Hematopoietic multipotent progenitor cell (in vitro differentiated cells): Measurements from ENCODE around the gene SLC19A1. TPM values are rescaled to one million over a fixed set of nuclear protein-coding genes. Genes with fewer than 3 reads are reported as not detected.

Source experiments
- DNase-seq, 3 donors: peaks; one replicate each; pipeline ENCODE4 v3.0.0-alpha.2; 2011 to 2015; ENCODE audit warnings: low read depth in 2 of 3, low spot score in 2 of 3
- total RNA-seq: library from RNA; depleted of rRNA; stranded (reverse); fragments of >200 nt; gene quantifications from one replicate; pipeline ENCODE4 v1.2.3, GENCODE V29; 2012

Gene SLC19A1
- total RNA-seq, 1 donor = 24.0 TPM

- no peak for DNase-seq
These were observed 17.2 kb upstream of the SLC19A1 start for GRCh38 chr21:45559216-45560105.

- no peak for DNase-seq
These were observed 15.9 kb upstream of the SLC19A1 start for GRCh38 chr21:45558044-45558721.

GRCh38 chr21:45557616-45558043 is 15.4 kb upstream of the SLC19A1 start:
- no peak for DNase-seq

- DNase-seq = no peak
These were observed 14.7 kb upstream of the SLC19A1 start for GRCh38 chr21:45556645-45557615.

GRCh38 chr21:45556302-45556644 is 14.0 kb upstream of the SLC19A1 start:
- DNase-seq = no peak

- DNase-seq = peak in 2 of 3 donors; percentile 51 to 68
These were observed 13.5 kb upstream of the SLC19A1 start for GRCh38 chr21:45555557-45556301.

GRCh38 chr21:45555251-45555556 is 13.0 kb upstream of the SLC19A1 start:
- peak in 1 of 3 donors; percentile 54 for DNase-seq

GRCh38 chr21:45554477-45555175 is 12.4 kb upstream of the SLC19A1 start:
- DNase-seq = peak; percentile 77 to 88 (median 83)

GRCh38 chr21:45552696-45553391 is 10.6 kb upstream of the SLC19A1 start:
- DNase-seq = no peak

- DNase-seq = no peak
These were observed 9.8 kb upstream of the SLC19A1 start for GRCh38 chr21:45551783-45552695.

- peak in 2 of 3 donors; percentile 73 to 82 for DNase-seq
These were observed 9.1 kb upstream of the SLC19A1 start for GRCh38 chr21:45551316-45551715.

- DNase-seq = peak in 2 of 3 donors; percentile 70 to 84
These were observed 8.4 kb upstream of the SLC19A1 start for GRCh38 chr21:45550522-45551210.

- no peak for DNase-seq
These were observed 7.6 kb upstream of the SLC19A1 start for GRCh38 chr21:45549626-45550463.

GRCh38 chr21:45548711-45549491 is 6.7 kb upstream of the SLC19A1 start:
- no peak for DNase-seq

- no peak for DNase-seq
These were observed 5.3 kb upstream of the SLC19A1 start for GRCh38 chr21:45547545-45547900.
